Measurements from ENCODE around the gene FAM222A.

The FAM222A gene

GRCh38 chr12:109736552-109737108 lies 23.0 kb downstream of the FAM222A start:
- no peaks in the 10 kb centered on the region for H3K9me2 ChIP-seq (replicated peaks; ENCODE audit: control insufficient read depth, low read length)
- H3K4me3 ChIP-seq (ENCODE audit: low read length) = no peak overlapping the region
- H3F3A ChIP-seq (ENCODE audit: control insufficient read depth, insufficient read depth) = no peaks in the 10 kb centered on the region
- no peaks in the 10 kb centered on the region for H3K9me3 ChIP-seq (ENCODE audit: control insufficient read depth, insufficient read depth, low read length)
- no peak overlapping the region for H3K4me2 ChIP-seq (ENCODE audit: low read length)
- H4K20me1 ChIP-seq (ENCODE audit: control insufficient read depth, insufficient read depth, low read depth, low read length) = 0 out of 2 replicates have a peak, but pooled peaks cover 5% of the 10 kb centered on the region
- TF ChIP-seq CTCF (IDR thresholded peaks at IDR 0.05; ENCODE audit: low read depth, low read length, poor library complexity, severe bottlenecking) = no peak
- TF ChIP-seq EZH2phosphoT487 (IDR thresholded peaks at IDR 0.05; ENCODE audit: borderline replicate concordance, low read length) = no peak
- no peaks in the 10 kb centered on the region for H3K27me3 ChIP-seq (ENCODE audit: control insufficient read depth, low read length)
- no peaks in the 10 kb centered on the region for H3K4me1 ChIP-seq (ENCODE audit: control insufficient read depth, low read length)
- H3K79me2 ChIP-seq (ENCODE audit: control insufficient read depth, low read length) = no peaks in the 10 kb centered on the region
- H3K27ac ChIP-seq (ENCODE audit: low read depth, low read length) = no peak overlapping the region
- no peaks in the 10 kb centered on the region for H3K36me3 ChIP-seq (ENCODE audit: control insufficient read depth, low read length)

DNA sequence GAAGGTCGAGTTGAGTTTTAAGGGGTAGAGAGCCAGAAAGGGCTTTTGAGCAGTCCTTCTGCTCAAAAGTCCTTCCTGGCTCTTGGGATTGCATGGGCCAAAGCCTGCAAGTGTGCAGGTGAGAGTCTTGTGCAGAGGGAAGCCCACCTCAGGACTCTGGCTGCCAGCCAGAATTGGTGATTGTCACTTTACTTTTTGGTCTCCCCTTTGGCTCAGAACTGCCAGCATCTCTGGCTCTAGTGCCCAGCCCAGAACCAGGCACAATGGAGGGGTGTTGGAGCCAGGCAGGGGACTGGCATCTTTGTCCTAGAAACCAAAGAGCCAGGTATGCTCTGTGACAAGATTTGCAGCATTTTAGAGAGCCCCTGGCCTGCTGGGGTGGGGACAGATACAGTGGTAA lies 23.5 kb downstream of the FAM222A start:
- no peaks in the 10 kb centered on the region for H3K9me3 ChIP-seq (ENCODE audit: control insufficient read depth, insufficient read depth, low read length)
- no peaks in the 10 kb centered on the region for H3K9me2 ChIP-seq (replicated peaks; ENCODE audit: control insufficient read depth, low read length)
- 0 out of 2 replicates have a peak, but pooled peaks cover 5% of the 10 kb centered on the region for H4K20me1 ChIP-seq (ENCODE audit: control insufficient read depth, insufficient read depth, low read depth, low read length)
- no peak for TF ChIP-seq CTCF (IDR thresholded peaks at IDR 0.05; ENCODE audit: low read depth, low read length, poor library complexity, severe bottlenecking)
- no peak for TF ChIP-seq EZH2phosphoT487 (IDR thresholded peaks at IDR 0.05; ENCODE audit: borderline replicate concordance, low read length)
- H3K27me3 ChIP-seq (ENCODE audit: control insufficient read depth, low read length) = no peaks in the 10 kb centered on the region
- H3K4me1 ChIP-seq (ENCODE audit: control insufficient read depth, low read length) = no peaks in the 10 kb centered on the region
- no peaks in the 10 kb centered on the region for H3F3A ChIP-seq (ENCODE audit: control insufficient read depth, insufficient read depth)
- no peak overlapping the region for H3K27ac ChIP-seq (ENCODE audit: low read depth, low read length)
- no peaks in the 10 kb centered on the region for H3K79me2 ChIP-seq (ENCODE audit: control insufficient read depth, low read length)
- no peaks in the 10 kb centered on the region for H3K36me3 ChIP-seq (ENCODE audit: control insufficient read depth, low read length)
- no peak overlapping the region for H3K4me3 ChIP-seq (ENCODE audit: low read length)
- no peak overlapping the region for H3K4me2 ChIP-seq (ENCODE audit: low read length)

GRCh38 chr12:109737631-109738030 lies 24.0 kb downstream of the FAM222A start:
- no peaks in the 10 kb centered on the region for H3K79me2 ChIP-seq (ENCODE audit: control insufficient read depth, low read length)
- 0 out of 2 replicates have a peak, but pooled peaks cover 5% of the 10 kb centered on the region for H4K20me1 ChIP-seq (ENCODE audit: control insufficient read depth, insufficient read depth, low read depth, low read length)
- H3K4me2 ChIP-seq (ENCODE audit: low read length) = no peak overlapping the region
- H3K9me2 ChIP-seq (replicated peaks; ENCODE audit: control insufficient read depth, low read length) = no peaks in the 10 kb centered on the region
- no peak overlapping the region for H3K4me3 ChIP-seq (ENCODE audit: low read length)
- H3K27ac ChIP-seq (ENCODE audit: low read depth, low read length) = no peak overlapping the region
- TF ChIP-seq CTCF (IDR thresholded peaks at IDR 0.05; ENCODE audit: low read depth, low read length, poor library complexity, severe bottlenecking) (no peak), EZH2phosphoT487 (IDR thresholded peaks at IDR 0.05; ENCODE audit: borderline replicate concordance, low read length) (no peak)
- H3K36me3 ChIP-seq (ENCODE audit: control insufficient read depth, low read length) = no peaks in the 10 kb centered on the region
- no peaks in the 10 kb centered on the region for H3K27me3 ChIP-seq (ENCODE audit: control insufficient read depth, low read length)
- no peaks in the 10 kb centered on the region for H3F3A ChIP-seq (ENCODE audit: control insufficient read depth, insufficient read depth)
- H3K4me1 ChIP-seq (ENCODE audit: control insufficient read depth, low read length) = no peaks in the 10 kb centered on the region
- H3K9me3 ChIP-seq (ENCODE audit: control insufficient read depth, insufficient read depth, low read length) = no peaks in the 10 kb centered on the region
